Gastrocnemius medialis (tissue), 4 donors: ENCODE data around the gene KCNS3. TPM values are rescaled to one million over a fixed set of nuclear protein-coding genes. Genes with fewer than 3 reads are reported as not detected.
A peak's percentile ranks its signal among the peaks of the same experiment; 100 is the strongest.

Source experiments
- ATAC-seq, 2 donors: fragments of 150-250 bp; one replicate each; pipeline ENCODE4 v1.9.1; 2016
- DNase-seq, 2 donors: peaks; one replicate each; pipeline ENCODE4 v3.0.0-alpha.2; 2019
- H3K27ac ChIP-seq, 4 donors: fragments of 200-600 bp; sonication (generic); 1 replicate in 1 of 4; 2 replicates in 3 of 4; pipeline ENCODE4 v1.5.1; 2016 to 2018; ENCODE audit warnings: mild to moderate bottlenecking in 2 of 4, moderate library complexity in 1 of 4
- H3K27me3 ChIP-seq, 3 donors: fragments of 200-600 bp; sonication (generic) in 2 of 3; 1 replicate in 1 of 3; 2 replicates in 2 of 3; pipeline versions ENCODE4 v1.5.1 to v1.6.0; 2016 to 2019; ENCODE audit warnings: mild to moderate bottlenecking in 1 of 3, moderate library complexity in 1 of 3
- H3K36me3 ChIP-seq, 2 donors: fragments of 200-600 bp; sonication (generic) in 1 of 2; one replicate each; pipeline ENCODE4 v1.5.1; 2017 to 2018
- H3K4me1 ChIP-seq, 2 donors: fragments of 200-600 bp; sonication (generic) in 1 of 2; one replicate each; pipeline ENCODE4 v1.5.1; 2016 to 2017; ENCODE audit warnings: mild to moderate bottlenecking in 2 of 2
- H3K4me3 ChIP-seq, 4 donors: fragments of 200-600 bp; sonication (generic) in 3 of 4; 1 replicate in 1 of 4; 2 replicates in 3 of 4; pipeline ENCODE4 v1.5.1; 2016 to 2019; ENCODE audit warnings: mild to moderate bottlenecking in 2 of 4
- H3K9me3 ChIP-seq, 3 donors: fragments of 200-600 bp; sonication (generic) in 2 of 3; 1 replicate in 1 of 3; 2 replicates in 2 of 3; pipeline ENCODE4 v1.5.1; 2016 to 2019
- POLR2A ChIP-seq, 2 donors: fragments of 450-650 bp; IDR thresholded peaks; one replicate each; pipeline ENCODE4 v1.6.1; 2017; ENCODE audit warnings: antibody characterized with exemption in 2 of 2, mild to moderate bottlenecking in 2 of 2, moderate library complexity in 2 of 2
- in situ Hi-C, 4 donors: fragments of 200-750 bp; cut with MboI; loops; one replicate each; pipeline versions ENCODE4 v1.15.0 to v1.8.0; 2017; ENCODE audit warnings: low sequenced_read_pairs in 4 of 4
- intact Hi-C: fragments of 100-400 bp; cut with DNase I; formaldehyde crosslinking; loops from one replicate; pipeline ENCODE4 v1.15.1; 2023; ENCODE audit warnings: low total_unique reads
- total RNA-seq, 4 donors: library from RNA; depleted of rRNA; stranded (reverse); fragments of >200 nt; gene quantifications; one replicate each; pipeline versions ENCODE4 v1.1.0 to v1.2.3, GENCODE V29; 2016
- TF ChIP-seq, protein P1 (sequence below), 5 experiments: fragments of 450-650 bp in 3 of 5; fragments of 200-600 bp in 2 of 5; sonication (generic) in 2 of 5; IDR thresholded peaks in 4 of 5; conservative IDR thresholded peaks in 1 of 5; 1 replicate in 4 of 5; 2 replicates in 1 of 5; pipeline ENCODE4 v1.5.1; 2016 to 2019; ENCODE audit warnings: antibody characterized with exemption in 5 of 5, mild to moderate bottlenecking in 3 of 5, moderate library complexity in 3 of 5

Gene KCNS3
- total RNA-seq, 4 donors from 2014 or later = 25.8 to 103 (median 65.6) TPM

DNA sequence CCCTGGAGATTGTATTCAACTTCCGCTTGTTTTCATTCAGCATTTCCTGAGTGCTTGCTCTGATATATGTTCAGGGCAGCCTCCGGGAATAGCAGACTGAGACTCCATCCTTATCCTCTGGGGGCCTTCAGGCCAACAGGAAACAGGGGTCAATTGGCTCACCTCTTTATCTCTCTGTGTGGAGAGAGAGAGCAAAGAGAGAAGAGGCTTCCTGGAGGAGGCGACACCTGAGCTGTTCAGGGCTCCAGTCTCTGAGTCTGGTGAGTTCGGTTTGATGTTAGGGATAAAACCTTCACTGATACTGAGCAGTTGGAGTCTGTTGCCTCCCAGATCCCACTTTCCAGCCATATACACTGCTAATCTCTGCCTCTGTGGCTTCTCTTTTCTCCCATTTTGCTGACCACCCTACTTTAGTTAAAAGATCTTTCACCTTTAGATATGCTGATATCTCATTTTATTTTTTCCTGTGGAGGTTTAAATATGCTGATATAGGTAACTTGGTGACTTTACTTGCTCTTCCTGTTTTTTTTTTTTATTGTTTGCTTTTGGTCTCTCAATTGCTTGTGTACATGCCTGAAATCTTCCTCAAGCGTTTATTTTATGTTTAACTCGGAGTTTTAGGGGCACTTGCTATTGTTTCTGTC is 56.9 kb downstream of the KCNS3 start:
- no peak for TF ChIP-seq POLR2A (IDR thresholded peaks at IDR 0.05)
- TF ChIP-seq, protein P1, sequence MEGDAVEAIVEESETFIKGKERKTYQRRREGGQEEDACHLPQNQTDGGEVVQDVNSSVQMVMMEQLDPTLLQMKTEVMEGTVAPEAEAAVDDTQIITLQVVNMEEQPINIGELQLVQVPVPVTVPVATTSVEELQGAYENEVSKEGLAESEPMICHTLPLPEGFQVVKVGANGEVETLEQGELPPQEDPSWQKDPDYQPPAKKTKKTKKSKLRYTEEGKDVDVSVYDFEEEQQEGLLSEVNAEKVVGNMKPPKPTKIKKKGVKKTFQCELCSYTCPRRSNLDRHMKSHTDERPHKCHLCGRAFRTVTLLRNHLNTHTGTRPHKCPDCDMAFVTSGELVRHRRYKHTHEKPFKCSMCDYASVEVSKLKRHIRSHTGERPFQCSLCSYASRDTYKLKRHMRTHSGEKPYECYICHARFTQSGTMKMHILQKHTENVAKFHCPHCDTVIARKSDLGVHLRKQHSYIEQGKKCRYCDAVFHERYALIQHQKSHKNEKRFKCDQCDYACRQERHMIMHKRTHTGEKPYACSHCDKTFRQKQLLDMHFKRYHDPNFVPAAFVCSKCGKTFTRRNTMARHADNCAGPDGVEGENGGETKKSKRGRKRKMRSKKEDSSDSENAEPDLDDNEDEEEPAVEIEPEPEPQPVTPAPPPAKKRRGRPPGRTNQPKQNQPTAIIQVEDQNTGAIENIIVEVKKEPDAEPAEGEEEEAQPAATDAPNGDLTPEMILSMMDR (IDR thresholded peaks at IDR 0.05 in 4 of 5, conservative IDR thresholded peaks at IDR 0.05 in 1 of 5) = no peak
- DNase-seq = no peak
- H3K27ac ChIP-seq = no peak overlapping the region
- no peak overlapping the region for H3K4me3 ChIP-seq
- ATAC-seq = no peak
- peaks cover 28 to 53% of the 10 kb centered on the region in 2 donors for H3K4me1 ChIP-seq
- in situ Hi-C loops (no loop called here), intact Hi-C loops (no loop called here)
- H3K36me3 ChIP-seq = peaks cover 0 to 15% of the 10 kb centered on the region in 2 donors
- H3K27me3 ChIP-seq = no peaks in the 10 kb centered on the region
- H3K9me3 ChIP-seq = no peaks in the 10 kb centered on the region

DNA sequence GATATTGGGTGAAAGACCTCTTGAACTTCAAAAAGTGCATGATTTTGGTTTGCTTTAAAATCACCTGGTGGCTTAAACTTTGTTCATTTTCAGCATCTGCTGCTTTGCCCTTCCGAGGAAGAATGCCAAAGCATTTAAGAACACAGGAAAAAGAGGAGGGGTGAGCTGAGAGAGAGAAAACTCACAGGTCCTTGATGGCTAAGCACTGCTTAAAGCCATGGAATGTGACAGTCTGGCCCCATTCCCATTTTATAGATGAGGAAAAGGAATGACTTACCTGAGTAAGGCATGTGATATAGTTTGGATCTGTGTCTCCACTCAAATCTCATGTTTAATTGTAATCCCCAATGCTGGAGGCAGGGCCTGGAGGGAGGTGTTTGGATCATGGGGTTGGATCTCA is 58.1 kb downstream of the KCNS3 start:
- in situ Hi-C loops = no loop called here
- Histone ChIP-seq H3K9me3 (no peaks in the 10 kb centered on the region), H3K4me1 (peaks cover 20 to 41% of the 10 kb centered on the region in 2 donors), H3K27ac (no peak overlapping the region), H3K4me3 (no peak overlapping the region), H3K36me3 (peaks cover 0 to 10% of the 10 kb centered on the region in 2 donors), H3K27me3 (no peaks in the 10 kb centered on the region)
- no peak for ATAC-seq
- TF ChIP-seq, protein P1 (IDR thresholded peaks at IDR 0.05 in 4 of 5, conservative IDR thresholded peaks at IDR 0.05 in 1 of 5) = no peak
- TF ChIP-seq POLR2A (IDR thresholded peaks at IDR 0.05) = no peak
- DNase-seq = no peak
- intact Hi-C loops = no loop called here

DNA sequence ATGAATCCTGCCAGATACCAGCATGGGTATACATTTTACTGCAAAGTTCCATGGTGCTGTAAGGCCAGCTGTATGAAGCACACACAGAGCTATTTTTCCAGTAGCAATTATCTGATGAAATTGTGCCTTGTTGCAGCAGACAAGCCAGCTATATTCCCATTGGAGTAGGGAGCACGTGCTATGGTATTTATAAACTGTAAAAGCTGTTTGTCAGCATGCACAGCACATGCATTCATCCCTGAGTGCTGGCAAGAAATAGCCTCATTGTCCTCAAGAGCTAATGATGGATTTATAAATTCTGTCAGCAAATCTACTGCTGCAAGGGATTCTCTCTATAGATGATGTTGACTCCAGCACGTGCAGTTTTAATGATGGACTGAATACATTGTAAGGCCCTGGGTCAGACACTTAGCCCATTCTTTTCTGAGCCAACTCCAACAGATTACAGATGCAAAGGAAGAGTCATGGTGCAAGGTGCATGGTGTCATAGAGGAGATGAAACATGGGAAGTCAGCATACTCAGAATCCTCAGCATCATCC is 61.7 kb downstream of the KCNS3 start:
- intact Hi-C loops = no loop called here

DNA sequence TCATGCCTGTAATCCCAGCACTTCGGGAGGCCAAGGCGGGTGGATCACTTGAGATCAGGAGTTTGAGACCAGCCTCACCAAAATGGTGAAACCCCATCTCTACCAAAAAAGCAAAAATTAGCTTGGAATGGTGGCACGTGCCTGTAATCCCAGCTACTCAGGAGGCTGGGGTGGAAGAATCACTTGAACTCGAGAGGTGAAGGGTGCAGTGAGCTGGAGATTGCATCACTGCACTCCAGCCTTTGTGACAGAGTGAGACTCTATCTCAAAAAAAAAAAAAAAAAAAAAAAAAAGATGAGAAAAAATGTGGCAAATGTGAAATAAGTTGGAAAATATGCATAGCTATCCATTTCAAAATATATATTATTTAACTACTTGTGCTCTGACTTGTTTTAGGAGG is 65.0 kb downstream of the KCNS3 start:
- H3K4me1 ChIP-seq = peaks cover 0 to 4% of the 10 kb centered on the region in 2 donors
- H3K27me3 ChIP-seq = no peaks in the 10 kb centered on the region
- H3K9me3 ChIP-seq = no peaks in the 10 kb centered on the region
- H3K27ac ChIP-seq = no peak overlapping the region
- in situ Hi-C loops = no loop called here
- H3K4me3 ChIP-seq = no peak overlapping the region
- no peaks in the 10 kb centered on the region for H3K36me3 ChIP-seq
- TF ChIP-seq, protein P1 (IDR thresholded peaks at IDR 0.05 in 4 of 5, conservative IDR thresholded peaks at IDR 0.05 in 1 of 5) = no peak
- TF ChIP-seq POLR2A (IDR thresholded peaks at IDR 0.05) = no peak
- DNase-seq = no peak
- no peak for ATAC-seq
- intact Hi-C loops = no loop called here

More for the DNA sequence above, 61.7 kb downstream of the KCNS3 start:
- H3K27me3 ChIP-seq = no peaks in the 10 kb centered on the region
- DNase-seq (no peak), ATAC-seq (peak in 1 of 2 donors; percentile 30)
- no peak overlapping the region for H3K27ac ChIP-seq
- TF ChIP-seq, protein P1 (IDR thresholded peaks at IDR 0.05 in 4 of 5, conservative IDR thresholded peaks at IDR 0.05 in 1 of 5) = no peak
- TF ChIP-seq POLR2A (IDR thresholded peaks at IDR 0.05) = no peak
- H3K9me3 ChIP-seq = no peaks in the 10 kb centered on the region
- no peak overlapping the region for H3K4me3 ChIP-seq
- peaks cover 2 to 11% of the 10 kb centered on the region in 2 donors for H3K4me1 ChIP-seq
- H3K36me3 ChIP-seq = no peaks in the 10 kb centered on the region
- in situ Hi-C loops = no loop called here
